ENCODE results near the gene ALS2CL.

Gene ALS2CL

GRCh38 chr3:46716461-46717441 lies 23.3 kb upstream of the ALS2CL start:
- DNase-seq (ENCODE audit: low spot score) = no peak

GRCh38 chr3:46715507-46716175 lies 22.2 kb upstream of the ALS2CL start:
- DNase-seq (ENCODE audit: low spot score) = no peak

DNA sequence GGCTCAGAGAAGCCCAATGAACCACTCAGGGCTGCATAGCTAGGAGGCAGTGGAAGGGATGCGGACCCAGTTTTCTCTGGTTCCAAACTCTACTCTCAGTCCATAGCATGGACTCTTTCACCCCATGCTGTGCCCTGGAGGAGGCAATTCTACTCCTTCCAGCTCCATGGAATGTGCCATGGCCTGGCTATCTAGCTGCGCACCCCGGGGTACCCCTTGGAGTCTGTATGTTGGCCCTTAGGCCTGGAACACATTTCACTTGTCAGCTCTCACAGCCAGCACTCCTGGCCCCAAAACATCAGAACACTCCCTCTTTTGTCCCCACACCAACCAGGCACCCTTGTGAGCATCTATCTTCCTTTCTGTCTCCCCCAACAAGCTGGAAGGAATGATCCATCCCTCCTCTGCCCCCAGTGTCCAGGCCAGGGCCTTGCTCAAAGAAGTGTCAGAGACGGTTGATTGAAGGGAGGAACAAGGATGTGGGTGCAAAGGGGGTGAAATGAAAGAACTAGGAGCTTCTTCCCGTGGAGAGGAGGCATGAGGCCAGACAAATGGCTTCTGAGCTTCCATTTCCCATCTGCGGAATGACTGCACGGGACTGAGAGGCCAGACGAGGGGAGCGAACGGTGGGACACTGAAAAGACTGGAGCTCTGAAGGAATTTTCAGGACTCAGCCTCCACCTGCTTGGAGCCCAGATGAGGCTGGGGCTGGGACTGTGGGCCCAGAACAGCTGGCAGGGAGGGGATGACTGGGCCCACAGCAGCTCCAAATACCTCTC lies 21.4 kb upstream of the ALS2CL start:
- DNase-seq (ENCODE audit: low spot score) = no peak

DNA sequence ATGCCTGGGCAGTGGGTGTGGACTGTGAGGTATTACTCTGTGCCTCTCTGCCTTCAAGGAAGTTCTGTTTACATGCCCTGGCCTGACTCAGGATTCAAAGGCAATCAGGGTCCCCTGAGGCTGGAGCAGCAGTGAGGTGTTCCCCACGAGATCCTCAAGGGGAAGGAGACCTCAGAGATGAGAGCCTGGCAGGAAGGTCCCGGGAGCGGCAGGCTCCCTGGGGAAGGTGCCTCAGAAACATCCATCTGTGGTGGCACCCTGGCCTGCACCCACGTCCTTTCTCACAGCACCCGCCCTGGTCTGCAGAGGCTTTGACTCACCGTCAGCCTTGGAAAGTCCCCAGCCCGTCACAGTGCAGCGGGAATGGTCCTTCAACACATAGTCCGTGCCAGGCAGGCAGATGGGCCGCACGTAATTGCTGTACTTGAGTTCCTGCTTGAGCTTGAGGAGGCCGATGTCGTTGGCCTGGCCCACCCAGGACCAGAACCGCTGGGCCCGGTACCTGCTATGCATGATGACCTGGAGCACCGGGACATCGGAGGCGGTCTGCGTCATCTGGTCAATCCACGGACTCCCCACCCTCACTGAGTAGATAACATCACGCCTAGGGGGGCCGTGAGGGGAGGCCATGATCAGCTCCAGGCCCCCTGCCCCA lies 20.5 kb upstream of the ALS2CL start:
- no peak for DNase-seq (ENCODE audit: low spot score)

DNA sequence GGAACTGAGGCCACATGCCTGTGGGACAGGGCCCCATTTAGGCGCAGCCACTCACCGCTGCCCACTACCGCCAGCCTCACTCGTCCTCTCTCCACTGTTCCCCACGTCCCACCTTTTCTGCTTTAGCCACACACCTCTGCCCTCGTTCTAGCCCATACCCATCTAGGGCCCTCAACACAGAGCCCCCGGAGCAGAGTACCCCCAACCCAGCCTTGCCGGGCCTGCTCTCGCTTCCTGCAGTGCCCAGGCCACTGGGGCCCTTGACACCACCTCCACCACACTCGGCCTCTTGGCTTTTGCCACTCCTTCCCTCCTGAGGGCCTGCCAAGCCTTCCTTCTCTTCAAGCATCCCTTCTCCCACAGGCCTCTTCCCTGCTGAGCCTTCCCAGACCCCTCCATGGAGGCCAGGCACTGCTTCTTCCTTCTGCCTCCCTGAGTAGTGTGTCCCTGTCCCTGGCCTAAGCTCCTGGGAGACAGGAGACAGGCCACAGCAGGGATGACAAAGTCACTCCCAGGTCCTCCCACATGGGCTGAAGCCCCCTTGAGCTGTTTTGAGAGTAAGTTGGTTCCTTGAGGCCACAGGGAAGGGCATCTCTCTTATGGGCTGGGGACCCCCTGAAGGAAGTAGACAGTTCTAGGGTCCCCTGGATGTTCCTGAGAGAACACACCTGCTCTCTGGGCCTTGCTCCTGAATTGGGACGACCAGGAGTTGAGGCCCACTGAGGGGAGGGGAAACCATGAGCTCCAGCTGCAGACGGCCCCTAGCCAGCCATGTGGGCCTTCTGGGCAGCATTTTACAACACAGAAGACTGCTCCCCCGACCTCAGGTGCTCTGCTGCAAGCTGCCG lies 19.8 kb upstream of the ALS2CL start:
- DNase-seq (ENCODE audit: low spot score) = no peak

- DNase-seq (ENCODE audit: low spot score) = no peak
Measured at GRCh38 chr3:46712191-46713049, 18.9 kb upstream of the ALS2CL start.

GRCh38 chr3:46711760-46712159 lies 18.3 kb upstream of the ALS2CL start:
- DNase-seq (ENCODE audit: low spot score) = no peak

DNA sequence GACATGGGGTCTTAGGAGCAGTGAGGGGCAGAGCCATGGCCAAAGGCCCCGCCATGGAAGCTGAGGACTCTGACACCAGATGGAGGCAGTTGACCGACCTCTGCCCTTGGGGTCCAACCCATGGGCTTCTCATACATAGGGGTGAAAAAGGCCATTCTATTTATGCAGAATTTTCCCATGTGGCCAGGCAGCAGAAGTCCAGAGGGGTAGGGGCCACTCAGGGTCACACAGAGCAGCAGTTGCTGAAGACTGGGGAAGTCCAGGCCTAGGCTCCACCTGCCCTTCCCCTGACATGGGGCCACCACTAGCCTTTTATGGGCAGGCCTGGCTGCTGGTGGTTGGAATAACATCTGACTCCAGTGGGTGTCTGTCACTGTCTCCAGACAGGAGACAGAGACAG lies 17.8 kb upstream of the ALS2CL start:
- no peak for DNase-seq (ENCODE audit: low spot score)

- DNase-seq (ENCODE audit: low spot score) = no peak
Measured at GRCh38 chr3:46710671-46711295, 17.3 kb upstream of the ALS2CL start.

DNA sequence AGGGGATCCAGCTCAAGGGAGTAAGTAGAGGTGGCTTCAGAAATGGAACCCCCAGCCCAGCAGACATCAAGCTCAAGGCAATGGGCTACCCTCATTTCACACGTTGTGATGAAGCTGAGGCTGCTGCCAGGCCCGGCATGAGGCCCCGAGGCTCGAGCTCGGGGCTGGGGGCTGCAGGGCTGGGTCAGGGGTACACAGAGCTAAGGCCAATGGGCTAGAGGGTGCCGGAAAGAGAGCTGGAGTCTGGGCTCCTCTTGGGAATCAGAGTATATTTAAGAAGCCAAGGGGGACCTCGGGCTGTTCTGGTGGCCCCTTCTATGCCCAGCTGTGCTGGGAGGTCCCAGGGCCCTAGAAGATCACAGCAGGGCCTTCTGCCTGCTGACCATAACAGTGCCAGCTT lies 16.8 kb upstream of the ALS2CL start:
- DNase-seq (ENCODE audit: low spot score) = no peak

- DNase-seq (ENCODE audit: low spot score) = no peak
Measured at GRCh38 chr3:46709721-46710120, 16.2 kb upstream of the ALS2CL start.

- no peak for DNase-seq (ENCODE audit: low spot score)
Measured at GRCh38 chr3:46709157-46709654, 15.7 kb upstream of the ALS2CL start.

DNA sequence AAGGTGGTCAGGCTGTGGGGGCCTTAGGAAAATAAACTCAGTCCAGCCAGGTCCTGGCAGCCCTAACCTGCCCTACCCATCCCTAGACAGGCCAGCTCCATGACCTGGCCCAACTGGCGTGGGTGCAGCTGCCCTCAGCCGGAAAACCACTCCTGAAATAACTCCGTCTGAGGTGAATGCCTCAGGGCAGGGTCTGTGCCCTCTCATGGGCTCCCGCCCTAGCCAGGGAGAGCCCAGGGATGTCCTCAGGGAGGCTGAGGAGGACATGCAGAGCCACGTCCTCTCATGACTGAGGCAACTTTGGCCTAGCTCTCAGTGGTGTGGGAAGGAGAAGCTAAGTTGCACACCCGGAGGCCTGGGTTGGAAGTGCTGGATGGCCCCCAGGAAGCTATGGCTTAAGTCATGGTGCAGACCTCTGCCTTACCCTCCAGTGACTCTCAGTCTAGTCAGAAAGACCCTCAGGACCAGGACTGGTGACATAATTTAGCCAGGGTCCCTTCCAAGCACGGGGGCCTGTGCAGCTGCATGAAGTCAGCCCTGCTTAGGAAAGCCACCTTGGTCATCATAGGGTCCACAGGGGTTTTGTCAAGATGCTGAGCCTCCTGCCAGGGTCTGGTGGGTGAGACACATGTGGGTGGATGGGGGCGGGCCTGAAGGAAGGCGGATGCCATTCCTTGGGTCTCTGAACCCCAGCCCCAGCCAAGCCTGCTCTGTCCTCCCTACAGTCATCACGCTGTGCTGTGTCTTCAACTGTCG lies 15.1 kb upstream of the ALS2CL start:
- no peak for DNase-seq (ENCODE audit: low spot score)

- no peak for DNase-seq (ENCODE audit: low spot score)
Measured at GRCh38 chr3:46707601-46708011, 14.1 kb upstream of the ALS2CL start.

- no peak for DNase-seq (ENCODE audit: low spot score)
Measured at GRCh38 chr3:46706771-46707582, 13.5 kb upstream of the ALS2CL start.

DNA sequence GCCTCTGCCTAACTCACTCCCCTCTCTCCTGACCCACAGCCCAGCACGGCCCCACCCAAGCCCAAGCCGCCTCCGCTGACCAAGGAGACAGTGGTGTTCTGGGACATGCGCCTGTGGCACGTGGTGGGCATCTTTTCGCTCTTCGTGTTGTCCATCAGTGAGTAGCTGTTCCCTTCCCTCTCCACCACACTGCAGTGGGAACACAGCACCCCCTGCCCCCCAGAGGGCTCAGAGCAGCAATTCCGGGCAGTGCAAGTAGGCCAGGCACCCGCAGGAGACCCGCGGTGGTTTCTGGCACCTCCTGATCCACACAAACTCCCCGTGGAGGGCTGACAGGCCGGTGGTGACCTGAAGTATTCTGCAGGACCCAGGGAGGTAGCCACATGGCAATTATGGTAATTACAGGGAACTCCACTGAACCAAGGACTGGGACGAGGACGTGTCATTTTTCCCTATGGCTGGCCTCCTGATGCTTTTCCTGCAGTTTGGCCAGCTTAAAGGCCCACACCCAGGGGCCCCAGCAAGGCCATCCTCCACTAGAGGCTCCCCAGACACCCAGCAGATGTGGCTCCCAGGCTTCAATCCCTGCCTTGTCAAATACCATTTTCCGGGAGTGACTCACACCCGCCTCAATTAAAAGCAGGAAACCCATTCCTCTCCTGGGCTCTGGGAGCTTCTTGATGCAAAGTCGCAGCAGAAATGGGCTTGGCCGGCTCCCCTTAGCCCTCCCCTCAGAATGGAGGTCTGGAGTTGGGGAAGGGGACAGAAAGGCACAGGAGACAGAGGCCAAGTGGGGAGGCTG lies 12.5 kb upstream of the ALS2CL start:
- DNase-seq (ENCODE audit: low spot score) = no peak

GRCh38 chr3:46705022-46705530 lies 11.6 kb upstream of the ALS2CL start:
- DNase-seq (ENCODE audit: low spot score) = peak; percentile 65

Data from CD4-positive, alpha-beta T cell treated with Interleukin-15 for 4 hours (primary cell).